Activated CD4-positive, alpha-beta T cell treated with anti-CD3 and anti-CD28 coated beads, Interleukin-2, amount 50 U/mL, for 4 hours (primary cell): ENCODE data around the gene RCAN2.
"Not testable (repeated sequence)": the region's sequence is repeated elsewhere in the genome, so short reads cannot be mapped to it uniquely, and the experiment has no call there.

Source experiments
- DNase-seq, 2 experiments: peaks; one replicate each; pipeline ENCODE4 v3.0.0-alpha.2; 2020

RCAN2 gene

GRCh38 chr6:46381057-46381456, 110.2 kb downstream of the RCAN2 start:
- DNase-seq, result no peak

GRCh38 chr6:46380152-46380807, 111.0 kb downstream of the RCAN2 start:
- no peak for DNase-seq

- DNase-seq, result no peak
Measured at GRCh38 chr6:46378882-46379416, 112.3 kb downstream of the RCAN2 start.

- no peak for DNase-seq
Measured at GRCh38 chr6:46378161-46378881, 112.9 kb downstream of the RCAN2 start.

- no peak for DNase-seq
Measured at GRCh38 chr6:46377209-46377608, 114.0 kb downstream of the RCAN2 start.

GRCh38 chr6:46376562-46377061, 114.6 kb downstream of the RCAN2 start:
- no peak for DNase-seq

GRCh38 chr6:46370622-46371021, 120.6 kb downstream of the RCAN2 start:
- no peak for DNase-seq

- DNase-seq, result no peak
Measured at GRCh38 chr6:46368169-46368536, 123.1 kb downstream of the RCAN2 start.

- DNase-seq, result no peak
Measured at GRCh38 chr6:46367354-46368168, 123.7 kb downstream of the RCAN2 start.

- DNase-seq, result no peak
Measured at GRCh38 chr6:46366190-46366900, 124.9 kb downstream of the RCAN2 start.

GRCh38 chr6:46357591-46357990, 133.7 kb downstream of the RCAN2 start:
- DNase-seq, result no peak

GRCh38 chr6:46356543-46356942, 134.7 kb downstream of the RCAN2 start:
- no peak for DNase-seq

- DNase-seq, result no peak
Measured at GRCh38 chr6:46353528-46353927, 137.7 kb downstream of the RCAN2 start.

- DNase-seq, result no peak
Measured at GRCh38 chr6:46352541-46353268, 138.5 kb downstream of the RCAN2 start.

- DNase-seq, result no peak
Measured at GRCh38 chr6:46350714-46351113, 140.5 kb downstream of the RCAN2 start.

- no peak for DNase-seq
Measured at GRCh38 chr6:46347669-46348068, 143.6 kb downstream of the RCAN2 start.

- no peak for DNase-seq
Measured at GRCh38 chr6:46340246-46340645, 151.0 kb downstream of the RCAN2 start.

- no peak for DNase-seq
Measured at GRCh38 chr6:46338131-46338530, 153.1 kb downstream of the RCAN2 start.

GRCh38 chr6:46334442-46334841, 156.8 kb downstream of the RCAN2 start:
- no peak for DNase-seq

- DNase-seq, result no peak
Measured at GRCh38 chr6:46333481-46333880, 157.8 kb downstream of the RCAN2 start.

- not testable (repeated sequence) for DNase-seq
Measured at GRCh38 chr6:46332448-46332847, 158.8 kb downstream of the RCAN2 start.

- no peak for DNase-seq
Measured at GRCh38 chr6:46331461-46331860, 159.8 kb downstream of the RCAN2 start.
